ENCODE data around the gene SETD2.

DNA sequence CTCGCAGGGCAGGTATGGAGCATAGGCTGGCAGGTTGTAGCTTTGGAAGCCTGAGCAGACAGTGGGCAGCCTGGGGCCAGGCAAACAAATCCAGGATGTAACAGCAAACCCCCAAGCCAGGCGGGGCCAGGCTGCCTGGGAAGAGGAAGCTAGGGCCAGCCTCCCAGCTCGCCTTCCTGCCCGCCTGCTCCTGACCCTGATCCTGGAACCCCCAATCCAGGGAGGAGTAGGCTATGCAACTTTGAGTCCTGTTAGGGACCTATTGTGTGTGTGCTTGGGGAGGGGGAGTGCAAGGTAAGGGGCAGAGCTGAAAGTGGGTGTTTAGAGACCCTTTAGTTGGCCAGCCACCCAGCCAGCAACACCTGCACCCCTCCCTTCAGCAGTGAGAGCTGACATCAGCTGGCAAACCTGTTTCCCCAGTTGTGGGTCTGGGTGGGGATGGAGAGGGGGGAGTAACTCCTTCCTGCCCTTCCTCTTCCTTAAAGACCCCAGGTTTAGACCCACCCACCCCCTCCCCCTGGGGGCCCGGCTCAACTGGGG lies 181.9 kb downstream of the SETD2 start:
- no peak for TF ChIP-seq GATA2 (IDR thresholded peaks at IDR 0.05; ENCODE audit: low read depth, low read length)
- TF ChIP-seq GATA3 (IDR thresholded peaks at IDR 0.05; ENCODE audit: low read depth, low read length), result no peak
